Stimulated activated CD8-positive, alpha-beta memory T cell treated with anti-CD3 and anti-CD28 coated beads, Interleukin-12 subunit alpha, Interleukin-12 subunit beta, amount 100 ng/mL, for 4 hours (primary cell): ENCODE data around the gene KLF18.
"Not testable (repeated sequence)": the region's sequence is repeated elsewhere in the genome, so short reads cannot be mapped to it uniquely, and the experiment has no call there.

Experiments used
- DNase-seq: peaks from one replicate; pipeline ENCODE4 v3.0.0-alpha.2; 2020; ENCODE audit warnings: low read depth

The KLF18 gene

DNA sequence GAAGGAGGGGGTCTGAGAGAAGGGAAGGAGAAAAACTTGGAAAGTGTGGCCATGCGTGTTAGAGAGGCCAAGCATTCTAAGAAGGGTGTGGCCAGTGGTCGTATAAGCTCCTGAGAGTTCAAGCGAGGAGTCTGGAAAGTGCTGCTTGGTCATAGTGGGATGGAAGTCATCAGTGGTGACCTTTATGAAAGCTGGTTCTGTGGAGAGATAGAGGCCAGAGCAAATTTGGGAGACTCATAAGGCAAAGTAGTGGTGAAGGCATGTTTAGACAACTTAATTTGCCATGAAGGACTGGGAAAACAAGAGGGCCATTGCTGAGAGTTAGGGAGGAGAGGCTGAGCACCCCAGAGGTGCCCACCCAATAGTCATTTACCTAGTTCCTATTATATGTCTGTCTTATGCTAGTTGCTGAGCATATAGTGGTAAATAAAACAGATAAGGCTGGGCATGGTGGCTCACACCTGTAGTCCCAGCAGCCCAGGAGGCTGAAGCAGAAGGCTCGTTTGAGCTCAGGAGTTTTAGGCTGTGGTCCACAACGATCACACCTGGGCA, 21.0 kb downstream of the KLF18 start:
- DNase-seq: no peak

DNA sequence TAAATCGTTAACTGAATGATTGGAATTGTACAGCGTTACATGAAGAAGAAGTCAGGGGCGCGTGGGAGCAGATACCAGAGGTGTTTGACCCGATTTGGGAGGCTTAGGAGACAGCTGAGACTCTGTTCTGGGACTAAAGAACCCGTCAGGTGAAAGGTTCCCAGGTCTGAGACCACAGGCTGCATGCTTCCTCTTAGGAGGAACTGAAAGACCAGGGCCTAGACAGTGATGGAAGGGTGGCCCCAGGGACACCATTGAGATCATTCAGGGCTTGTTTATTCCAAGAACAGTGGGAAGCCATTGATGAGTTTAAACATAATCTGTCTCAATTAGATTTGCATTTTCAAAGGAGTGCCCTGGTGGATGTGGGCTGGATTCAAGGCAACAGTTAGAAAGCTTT, 21.9 kb downstream of the KLF18 start:
- DNase-seq: no peak

DNA sequence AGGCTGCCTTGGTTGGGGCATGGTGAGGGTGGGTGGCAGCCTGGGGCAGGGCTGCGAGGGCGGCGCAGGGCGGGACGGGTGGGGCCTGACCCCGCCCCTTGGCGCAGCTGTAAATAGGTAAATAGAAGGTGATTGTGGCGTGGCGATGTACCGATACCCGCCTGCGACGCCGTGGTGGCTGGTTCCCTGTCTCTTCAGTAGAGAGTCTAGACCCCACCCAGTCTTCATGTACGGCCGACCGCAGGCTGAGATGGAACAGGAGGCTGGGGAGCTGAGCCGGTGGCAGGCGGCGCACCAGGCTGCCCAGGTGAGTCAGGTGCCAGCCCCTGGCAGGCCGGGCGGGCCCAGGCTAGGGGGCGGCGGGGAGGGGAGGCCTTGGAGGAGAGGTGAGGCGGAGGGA, 22.7 kb downstream of the KLF18 start, which contains the start of gene KLF17:
Gene KLF17 (plus strand): TSS at position 140 of the 400 bp plus-strand sequence. CDS start 87 bp downstream, at position 227.
- DNase-seq: no peak

DNA sequence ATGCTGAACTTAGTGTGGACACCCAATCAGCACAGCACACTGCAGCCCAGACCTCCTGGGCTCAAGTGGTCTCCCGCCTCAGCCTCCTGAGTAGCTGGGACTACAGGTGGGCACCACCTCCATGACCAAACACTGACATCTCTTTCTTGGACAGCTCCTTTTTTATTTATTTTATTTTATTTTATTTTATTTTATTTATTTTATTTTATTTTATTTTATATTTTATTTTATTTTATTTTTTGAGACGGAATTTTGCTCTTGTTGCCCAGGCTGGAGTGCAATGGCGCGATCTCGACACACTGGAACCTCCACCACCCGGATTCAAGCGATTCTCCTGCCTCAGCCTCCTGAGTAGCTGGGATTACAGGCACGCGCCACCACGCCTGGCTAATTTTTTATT, 24.2 kb downstream of the KLF18 start:
- DNase-seq: not testable (repeated sequence)

DNA sequence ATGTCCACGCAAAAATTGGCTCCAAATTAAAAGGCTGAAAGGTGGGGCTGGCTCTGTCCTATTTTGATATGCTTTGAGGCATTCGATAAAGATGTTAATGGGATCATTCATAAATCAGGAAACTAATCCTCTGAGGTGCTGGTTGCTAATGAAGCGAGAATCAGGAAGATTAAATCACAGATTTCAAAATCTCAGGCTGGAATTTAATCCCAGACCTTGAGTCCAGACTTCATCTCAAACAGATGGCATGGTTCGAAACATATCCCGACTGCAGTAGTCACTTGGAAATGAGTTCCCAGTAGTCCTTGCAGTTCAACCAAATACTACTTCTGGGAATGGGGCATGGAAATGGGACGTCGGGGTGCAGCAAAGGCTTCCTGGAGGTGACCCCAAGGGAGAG, 27.3 kb downstream of the KLF18 start:
- DNase-seq: no peak

DNA sequence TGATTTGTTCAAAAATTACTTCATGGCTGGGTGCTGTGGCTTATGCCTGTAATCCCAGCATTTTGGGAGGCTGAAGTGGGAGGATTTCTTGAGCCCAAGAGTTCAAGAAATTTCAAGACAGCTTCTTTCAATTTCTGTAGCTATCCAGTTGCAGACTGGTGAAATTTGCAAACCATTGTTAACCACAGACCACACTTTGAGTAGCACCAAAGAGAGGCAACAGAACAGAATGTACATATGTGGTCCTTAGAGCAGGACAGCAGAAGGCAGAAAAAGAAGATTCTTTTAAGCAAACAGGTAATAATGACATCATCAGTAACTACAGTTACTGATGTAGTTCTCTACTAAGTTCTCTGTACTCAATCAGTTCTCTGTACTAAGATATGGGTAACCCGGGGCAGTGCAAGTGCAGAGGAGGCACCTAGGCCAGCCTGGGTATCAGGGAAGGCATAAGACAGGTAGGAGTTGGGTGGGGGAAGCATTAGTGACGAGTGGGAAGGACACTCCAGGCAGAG, 28.3 kb downstream of the KLF18 start:
- no peak for DNase-seq

DNA sequence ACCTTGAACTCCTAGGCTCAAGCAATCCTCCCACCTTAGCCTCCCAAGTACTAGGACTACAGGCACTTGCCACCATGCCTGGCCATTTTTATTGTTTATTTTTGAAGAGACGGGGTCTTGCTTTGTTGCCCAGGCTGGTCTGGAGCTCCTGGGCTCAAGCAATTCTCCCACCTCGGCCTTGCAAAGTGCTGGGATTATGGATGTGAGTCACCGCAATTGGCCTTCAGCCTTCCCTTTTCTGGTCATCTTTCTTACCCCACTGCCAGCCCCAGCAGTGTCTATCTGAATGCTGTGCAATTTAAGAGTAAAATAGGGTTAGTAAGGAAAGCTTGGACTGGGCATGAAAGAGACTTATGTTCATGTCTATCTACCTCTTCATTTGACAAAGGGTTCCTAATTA, 28.9 kb downstream of the KLF18 start:
- DNase-seq: no peak

DNA sequence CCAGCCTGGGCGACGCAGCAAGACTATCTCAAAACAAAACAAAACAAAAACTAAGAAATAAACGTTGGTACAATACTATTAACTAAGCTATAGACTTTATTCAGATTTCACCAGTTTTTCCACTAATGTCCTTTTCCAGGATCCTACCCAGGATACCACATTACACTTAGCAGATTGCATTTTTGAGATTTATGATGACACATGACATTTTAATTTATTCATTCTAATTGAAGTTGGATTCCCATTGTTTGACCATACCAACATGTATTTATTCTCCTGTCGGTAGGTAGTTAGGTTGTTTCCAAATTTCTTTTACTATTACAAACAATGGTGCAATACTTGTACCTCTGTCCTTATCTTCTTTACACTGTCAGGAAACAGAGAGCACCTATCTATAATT, 29.6 kb downstream of the KLF18 start:
- no peak for DNase-seq

DNA sequence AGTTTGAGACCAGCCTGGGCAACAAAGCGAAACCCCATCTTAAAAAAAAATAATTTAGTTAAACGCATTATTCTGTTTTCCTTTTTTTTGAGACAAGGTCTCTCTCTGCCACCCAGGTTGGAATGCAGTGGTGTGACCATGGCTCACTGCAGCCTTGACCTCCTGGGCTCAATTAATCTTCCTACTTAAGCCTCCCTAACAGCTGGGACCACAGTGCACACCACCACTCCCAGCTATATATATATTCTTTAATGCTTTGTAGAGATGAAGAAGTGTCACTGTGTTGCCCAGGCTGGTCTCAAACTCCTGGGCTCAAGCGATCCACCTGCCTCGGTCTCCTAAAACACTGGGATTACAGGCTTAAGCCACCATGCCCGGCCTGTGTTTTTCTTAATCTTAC, 30.5 kb downstream of the KLF18 start:
- DNase-seq: no peak

DNA sequence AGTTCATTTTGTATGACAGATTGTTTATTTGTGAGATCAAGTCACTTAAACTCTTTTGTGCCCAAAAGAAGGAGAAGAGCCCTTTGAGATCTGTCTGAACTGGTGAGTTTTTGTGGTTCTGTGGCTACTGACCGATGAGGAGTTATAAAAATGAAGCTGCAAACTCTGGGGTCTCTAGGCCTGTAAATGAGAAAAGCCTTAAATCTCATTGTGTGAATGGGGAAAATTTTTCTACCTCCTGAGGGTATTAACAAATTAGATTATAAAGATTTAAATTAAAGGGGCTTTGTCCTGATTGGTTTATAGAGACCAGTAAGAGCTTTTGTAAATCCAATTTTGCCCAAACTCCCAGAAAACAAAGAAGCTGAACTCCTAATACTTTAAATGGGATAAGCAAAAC, 32.5 kb downstream of the KLF18 start:
- no peak for DNase-seq

DNA sequence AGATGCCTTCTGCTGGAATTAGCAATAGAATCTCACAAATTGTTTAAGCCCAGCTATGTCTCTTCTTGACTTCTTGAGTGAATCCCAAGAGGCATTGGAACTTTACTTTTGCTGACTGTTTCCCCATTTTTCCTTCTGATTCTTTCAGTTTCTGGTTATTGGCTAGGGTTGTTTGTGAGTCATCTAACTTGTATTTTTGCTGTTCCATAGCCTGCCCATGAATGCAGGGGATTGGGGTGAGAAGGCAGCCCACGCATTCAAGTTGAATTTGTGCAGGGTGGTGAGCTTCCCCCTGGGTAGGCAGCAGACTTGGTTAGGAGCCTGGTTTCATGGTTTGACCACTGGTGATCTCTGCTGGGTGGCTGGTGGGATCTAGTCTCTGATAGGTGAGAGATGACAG, 33.2 kb downstream of the KLF18 start:
- DNase-seq: no peak

DNA sequence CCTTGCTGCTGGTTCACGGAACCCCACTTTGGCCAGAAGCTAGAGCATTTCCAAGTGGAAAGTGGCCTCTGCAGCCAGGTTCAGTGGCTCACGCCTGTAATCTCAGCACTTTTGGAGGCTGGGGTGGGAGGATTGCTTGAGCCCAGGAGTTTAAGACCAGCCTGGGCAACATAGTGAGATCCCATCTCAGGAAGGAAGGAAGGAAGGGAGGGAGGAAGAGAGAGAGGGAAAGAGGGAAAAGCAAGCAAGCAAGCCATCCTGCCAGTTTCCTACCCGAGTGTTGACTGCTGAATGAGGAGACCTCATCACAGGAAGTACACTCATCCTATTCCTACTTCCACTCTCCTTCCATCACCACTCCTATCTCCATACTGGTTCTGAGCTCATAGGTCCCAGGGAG, 35.6 kb downstream of the KLF18 start:
- DNase-seq: no peak

DNA sequence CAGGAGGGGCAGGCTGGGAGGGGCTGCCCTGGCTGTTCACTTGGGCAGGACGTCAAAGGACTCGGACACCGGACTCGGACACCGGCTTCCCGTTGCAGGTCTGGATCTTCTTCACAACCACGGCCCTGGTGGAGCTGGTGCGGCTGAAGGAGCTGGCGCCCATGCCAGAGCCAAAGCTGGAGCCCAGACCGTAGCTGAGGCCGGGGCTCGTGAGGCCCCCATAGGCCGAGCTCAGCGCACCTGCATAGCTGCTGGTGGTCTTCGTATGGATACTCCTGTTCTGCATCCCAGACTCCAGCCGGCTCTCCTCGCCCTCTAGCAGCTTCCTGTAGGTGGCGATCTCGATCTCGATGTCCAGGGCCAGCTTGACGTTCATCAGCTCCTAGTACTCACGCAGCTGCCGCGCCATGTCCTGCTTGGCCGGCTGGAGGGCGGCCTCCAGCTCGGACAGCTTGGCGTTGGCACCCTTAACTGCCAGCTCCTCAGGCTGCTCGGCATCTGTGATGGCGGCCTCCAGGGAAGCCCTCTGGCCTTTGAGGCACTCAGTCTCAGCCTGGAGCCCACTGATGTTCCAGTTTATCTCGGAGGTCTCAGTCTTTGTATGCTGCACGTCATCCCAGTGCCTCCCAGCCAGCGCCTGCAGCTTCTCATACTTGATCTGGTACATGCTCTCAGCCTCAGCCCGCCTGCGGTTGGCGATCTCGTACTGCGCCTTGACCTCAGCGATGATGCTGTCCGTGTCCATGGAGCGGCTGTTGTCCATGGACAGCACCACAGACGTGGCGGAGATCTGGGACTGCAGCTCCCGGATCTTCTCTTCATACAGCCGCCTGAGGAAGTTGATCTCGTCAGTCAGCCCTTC, 37.9 kb downstream of the KLF18 start:
- DNase-seq: no peak

DNA sequence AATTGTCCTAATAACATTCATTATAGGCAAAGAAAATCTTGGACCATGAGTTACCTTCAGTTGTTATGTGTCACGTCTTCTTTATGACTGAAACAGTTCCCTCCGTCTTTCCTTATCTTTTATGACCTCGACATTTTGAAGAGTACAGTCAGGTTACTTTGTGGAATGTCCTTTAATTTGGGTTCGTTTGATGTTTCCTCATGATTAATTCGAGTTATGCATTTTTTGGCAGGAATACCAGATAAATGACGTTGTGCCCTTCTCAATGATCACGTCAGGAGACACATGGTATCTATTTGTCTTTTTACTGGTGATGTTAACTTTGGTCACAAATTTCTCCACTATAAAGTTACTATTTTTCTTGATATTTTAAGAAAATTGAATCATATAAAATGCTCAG, 40.1 kb downstream of the KLF18 start:
- DNase-seq: no peak

DNA sequence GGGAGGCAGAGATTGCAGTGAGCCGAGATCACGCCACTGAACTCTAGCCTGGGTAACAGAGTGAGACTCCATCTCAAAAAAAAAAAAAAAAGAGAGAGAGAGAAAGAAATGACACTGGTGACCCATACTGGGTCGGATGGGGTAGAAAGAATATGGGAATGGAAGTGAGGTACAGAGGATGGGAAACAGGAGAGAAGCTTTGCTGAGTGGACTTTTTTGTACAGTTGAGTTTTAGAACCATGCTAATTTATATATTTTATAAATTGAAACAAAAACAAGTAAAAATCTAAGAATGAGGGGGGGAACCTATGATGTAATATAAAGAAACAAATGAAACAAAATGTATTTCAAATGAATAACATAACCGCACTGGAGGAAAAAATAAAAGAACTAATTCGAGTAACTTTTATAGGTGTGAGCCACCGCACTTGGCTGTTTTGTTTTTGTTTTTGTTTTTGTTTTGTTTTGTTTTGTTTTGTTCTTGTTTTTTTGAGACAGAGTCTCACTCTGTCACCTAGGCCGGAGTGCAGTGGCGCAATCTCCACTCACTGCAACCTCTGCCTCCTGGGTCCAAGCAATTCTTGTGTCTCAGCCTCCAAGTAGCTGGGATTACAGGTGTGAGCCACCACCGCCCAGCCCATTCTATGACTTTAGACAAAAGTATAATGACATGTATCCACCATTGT, 41.1 kb downstream of the KLF18 start:
- no peak for DNase-seq

DNA sequence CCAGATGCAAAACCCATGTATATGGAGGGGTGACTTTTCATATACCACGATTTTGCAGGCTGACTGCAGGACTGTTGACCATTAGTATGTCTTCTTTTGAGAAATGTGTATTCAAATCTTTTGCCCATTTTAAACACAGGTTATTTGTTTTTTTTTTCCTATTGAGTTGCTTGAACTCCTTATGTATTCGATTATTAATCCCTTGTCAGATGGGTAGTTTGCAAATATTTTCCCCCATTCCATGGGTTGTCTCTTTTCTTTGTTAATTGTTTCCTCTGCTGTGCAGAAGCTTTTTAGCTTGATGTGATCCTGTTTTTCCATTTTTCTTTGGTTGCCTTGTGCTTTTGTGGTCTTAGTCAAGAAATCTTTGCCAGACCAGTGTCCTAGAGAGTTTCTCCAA, 47.4 kb downstream of the KLF18 start:
- DNase-seq: no peak

DNA sequence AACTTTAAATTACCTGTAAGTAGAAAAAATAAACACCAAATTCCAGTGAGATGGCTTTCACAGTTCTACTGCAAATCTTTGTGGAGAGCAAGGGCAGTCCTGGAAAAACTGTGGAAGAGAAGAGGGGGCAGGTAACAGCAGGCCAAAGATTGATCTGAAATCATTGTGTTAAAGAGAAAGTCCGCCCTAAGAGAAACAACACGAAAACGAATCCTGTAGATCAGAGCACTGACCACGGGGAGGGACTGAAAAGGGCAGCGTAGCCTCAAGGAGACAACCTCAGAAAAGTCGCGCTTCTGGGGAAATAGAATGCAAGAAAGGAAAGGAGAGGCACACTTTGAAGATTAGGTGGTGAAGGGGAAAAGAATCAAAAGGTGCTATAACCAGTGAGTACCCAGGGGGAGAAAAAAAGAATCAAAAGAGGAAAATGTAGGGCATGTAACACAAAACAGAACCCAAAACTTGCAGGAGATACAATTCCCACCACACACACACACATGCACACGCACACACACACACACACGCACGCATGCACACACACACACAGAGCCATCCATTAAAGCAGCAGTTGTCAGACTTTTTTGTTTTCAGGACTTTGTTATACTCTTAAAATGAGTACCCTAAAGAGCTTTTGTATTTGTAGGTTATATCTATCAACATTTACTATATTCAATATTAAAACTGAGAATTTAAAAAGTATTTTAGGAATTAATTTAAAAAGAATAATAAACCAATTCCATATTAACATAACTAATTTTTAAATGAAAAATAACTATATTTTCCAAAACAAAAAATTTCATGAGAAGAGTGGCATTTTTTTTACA, 50.8 kb downstream of the KLF18 start:
- no peak for DNase-seq

DNA sequence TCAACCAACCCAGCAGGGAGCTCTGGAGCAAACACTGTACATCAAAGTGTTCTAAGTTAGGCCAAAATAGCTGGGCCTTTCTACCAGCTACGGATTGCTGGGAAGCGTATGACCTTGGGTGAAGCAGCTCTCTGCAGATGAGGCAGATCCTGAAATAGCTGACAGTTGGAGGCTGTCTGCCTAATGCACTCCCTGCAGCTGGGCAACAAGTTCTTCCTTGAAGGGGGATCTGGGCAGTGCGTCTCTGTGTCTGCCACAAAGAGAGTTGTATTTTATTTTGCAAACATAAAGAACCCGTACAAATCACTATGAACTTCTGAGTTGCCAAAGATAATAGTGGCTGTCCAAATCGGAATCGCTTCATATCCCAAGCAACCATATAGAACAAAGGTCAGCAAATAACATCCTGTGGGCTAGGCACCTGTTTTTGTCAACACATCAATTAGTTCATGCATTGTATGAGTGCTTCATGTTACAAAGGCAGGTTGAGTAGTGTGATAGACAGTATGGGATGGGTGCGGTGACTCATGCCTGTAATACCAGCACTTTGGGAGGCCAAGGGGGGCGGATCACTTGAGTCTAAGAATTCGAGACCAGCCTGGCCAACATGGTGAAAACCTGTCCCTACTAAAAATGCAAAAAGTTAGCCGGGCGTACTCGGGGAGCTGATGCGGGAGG, 51.9 kb downstream of the KLF18 start:
- no peak for DNase-seq
